ENCODE results near the gene GDA.
"Not testable (repeated sequence)": the region's sequence is repeated elsewhere in the genome, so short reads cannot be mapped to it uniquely, and the experiment has no call there.

GDA gene

DNA sequence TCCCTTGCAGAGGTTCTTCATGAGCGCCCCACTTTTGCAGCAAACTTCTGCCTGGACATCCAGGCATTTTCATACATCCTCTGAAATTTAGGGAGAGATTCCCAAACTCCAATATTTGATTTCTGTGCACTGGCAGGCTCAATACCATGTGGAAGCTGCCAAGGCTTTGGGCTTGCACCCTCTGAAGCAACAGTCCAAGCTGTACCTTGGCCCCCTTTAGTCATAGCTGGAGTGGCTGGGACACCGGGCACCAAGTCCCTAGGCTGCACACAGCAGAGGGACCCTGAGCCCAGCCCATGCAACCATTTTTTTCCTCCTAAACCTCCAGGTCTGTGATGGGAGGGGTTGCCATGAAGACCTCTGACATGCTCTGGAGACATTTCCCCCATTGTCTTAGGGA is 141.1 kb downstream of the GDA start:
- no peak for DNase-seq

DNA sequence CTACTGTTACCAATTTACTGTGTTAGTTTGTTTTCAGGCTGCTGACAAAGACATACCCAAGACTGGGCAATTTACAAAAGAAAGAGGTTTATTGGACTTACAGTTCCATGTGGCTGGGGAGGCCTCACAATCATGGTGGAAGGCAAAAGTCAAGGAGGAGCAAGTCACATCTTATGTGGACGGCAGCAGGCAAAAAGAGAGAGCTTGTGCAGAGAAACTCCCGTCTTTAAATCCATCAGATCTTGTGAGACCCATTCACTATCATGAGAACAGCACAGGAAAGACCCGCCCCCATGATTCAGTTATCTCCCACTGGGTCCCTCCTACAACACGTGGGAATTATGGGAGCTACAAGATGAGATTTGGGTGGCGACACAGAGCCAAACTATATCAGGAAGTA is 142.3 kb downstream of the GDA start:
- not testable (repeated sequence) for DNase-seq

GRCh38 chr9:72292256-72292682 is 143.0 kb downstream of the GDA start:
- peak; percentile 1 for DNase-seq

DNA sequence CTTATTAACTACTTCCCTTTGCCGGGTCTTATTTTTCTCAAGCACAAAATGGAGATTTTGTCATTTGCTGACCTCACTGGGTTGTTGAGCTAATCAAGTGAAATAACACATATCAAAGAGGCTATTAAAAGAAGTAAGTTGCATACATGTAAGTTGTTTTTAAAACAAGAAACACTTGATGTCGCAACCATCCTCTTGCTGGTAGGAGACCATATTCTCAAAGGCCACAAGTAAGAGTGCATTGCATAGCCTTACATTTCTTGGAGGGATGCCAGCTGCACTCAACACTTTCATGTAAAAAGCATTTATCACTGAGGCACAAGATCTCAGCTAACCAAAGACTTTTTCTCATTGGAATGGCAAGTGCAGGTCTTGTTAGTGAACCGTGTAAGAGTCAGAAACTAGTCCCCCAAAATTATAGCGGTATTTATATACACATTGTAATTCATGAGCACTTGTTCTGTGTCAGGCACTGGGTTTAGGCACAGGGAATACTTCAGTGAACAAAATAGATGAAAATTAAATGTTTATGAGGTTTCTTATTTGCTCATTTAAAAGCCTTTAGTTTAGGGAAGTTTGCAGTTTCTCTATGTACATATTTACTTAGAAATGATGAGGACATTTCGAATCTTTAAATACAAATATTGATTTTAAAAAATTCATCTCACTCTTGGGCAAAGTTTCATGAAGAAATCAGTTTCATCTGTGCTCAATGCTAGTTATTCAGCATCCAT is 143.8 kb downstream of the GDA start:
- DNase-seq: no peak

DNA sequence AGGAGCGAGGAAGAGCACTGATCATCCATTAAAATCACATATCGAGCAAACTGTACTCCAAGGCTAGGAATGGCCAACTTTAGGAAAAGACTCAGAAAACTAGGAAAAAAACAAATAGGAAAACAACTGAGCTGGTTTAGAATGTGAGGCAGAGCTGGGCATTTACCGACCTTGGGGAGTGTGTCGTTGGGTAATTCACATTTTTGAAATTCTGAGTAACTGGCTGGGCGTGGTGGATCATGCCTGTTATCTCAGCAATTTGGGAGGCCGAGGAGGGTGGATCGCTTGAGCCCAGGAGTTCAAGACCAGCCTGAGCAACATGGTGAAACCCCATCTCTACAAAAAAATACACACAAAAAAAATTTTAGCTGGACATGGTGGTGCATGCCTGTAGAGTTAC is 145.7 kb downstream of the GDA start:
- no peak for DNase-seq

GRCh38 chr9:72297516-72297915 is 148.3 kb downstream of the GDA start:
- DNase-seq: no peak

DNA sequence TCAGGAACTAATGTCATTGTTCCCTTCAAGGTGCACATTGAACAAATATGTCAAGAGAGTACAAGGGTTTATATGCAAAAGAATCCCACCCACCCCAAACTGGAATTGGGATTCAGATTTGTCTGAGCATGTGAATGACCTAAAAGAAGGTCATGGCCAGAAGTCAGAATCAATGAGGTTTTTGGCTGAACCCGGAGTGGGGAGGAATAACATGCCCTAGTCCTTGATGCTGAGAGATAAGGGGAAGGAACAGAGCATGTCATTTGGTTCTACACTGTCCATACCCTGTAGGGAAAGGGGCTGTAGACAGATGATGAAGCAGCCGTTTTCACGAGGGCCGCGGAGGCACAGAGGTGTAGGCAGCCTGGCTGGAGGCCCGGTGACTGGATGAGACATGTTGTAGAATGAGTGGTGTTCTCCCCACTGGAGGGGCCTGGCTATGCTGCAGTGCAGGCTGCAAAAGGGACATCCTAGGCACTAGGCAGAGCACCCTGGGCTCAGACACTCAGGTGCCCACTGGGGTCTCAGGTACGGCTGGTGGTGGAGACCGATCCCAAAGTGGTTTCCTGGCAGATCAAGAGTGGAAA is 149.9 kb downstream of the GDA start:
- DNase-seq: no peak

DNA sequence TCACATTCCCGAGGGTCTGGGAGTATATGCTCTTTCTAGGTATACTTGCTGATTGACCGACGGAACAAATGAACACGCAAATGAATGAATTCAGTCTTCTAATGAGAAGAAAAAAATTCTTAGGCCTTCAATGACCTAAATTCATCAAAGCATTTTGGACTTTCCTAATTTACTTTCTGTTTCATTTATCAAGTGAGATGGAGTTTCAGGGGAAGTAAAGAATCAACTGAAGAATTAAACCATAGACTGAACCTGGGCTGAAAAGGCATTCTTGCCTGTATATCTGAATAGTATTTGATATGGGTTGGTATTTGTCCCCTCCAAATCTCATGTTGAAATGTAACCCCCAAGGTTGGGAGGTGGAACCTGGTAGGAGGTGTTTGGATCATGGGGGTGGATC is 151.6 kb downstream of the GDA start:
- DNase-seq: no peak

All from NCI-H1092 (cell line).